ENCODE results near the gene CCDC3. TPM values are rescaled to one million over a fixed set of nuclear protein-coding genes. Genes with fewer than 3 reads are reported as not detected.

Gene CCDC3
- total RNA-seq, 2 donors from 2014 or later = 10.0 to 14.9 TPM

- Histone ChIP-seq H3K27me3 (no peaks in the 10 kb centered on the region), H3K4me1 (no peaks in the 10 kb centered on the region), H3K4me3 (no peak overlapping the region)
Measured at GRCh38 chr10:12914111-12914510, 87.4 kb downstream of the CCDC3 start.

DNA sequence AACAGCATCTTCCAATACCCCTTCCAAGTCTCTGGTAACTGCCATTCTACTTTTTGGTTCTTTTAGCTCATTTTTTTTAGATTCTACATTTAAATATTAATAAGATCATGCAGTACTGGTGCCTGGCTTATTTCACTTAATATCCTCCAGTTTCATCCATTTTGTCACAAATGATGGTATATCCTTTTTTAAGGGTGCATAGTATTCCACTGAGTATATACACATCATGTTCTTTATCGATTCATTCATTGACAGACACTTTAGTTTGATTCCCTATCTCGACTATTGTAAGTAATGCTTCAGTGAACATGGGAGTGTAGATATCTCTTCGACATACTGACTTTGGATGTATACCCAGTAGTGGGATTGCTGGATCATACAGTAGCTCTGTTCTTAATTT lies 89.7 kb downstream of the CCDC3 start:
- H3K4me3 ChIP-seq = no peak overlapping the region
- H3K27ac ChIP-seq = no peak overlapping the region
- H3K36me3 ChIP-seq = no peaks in the 10 kb centered on the region
- TF ChIP-seq, protein P1, sequence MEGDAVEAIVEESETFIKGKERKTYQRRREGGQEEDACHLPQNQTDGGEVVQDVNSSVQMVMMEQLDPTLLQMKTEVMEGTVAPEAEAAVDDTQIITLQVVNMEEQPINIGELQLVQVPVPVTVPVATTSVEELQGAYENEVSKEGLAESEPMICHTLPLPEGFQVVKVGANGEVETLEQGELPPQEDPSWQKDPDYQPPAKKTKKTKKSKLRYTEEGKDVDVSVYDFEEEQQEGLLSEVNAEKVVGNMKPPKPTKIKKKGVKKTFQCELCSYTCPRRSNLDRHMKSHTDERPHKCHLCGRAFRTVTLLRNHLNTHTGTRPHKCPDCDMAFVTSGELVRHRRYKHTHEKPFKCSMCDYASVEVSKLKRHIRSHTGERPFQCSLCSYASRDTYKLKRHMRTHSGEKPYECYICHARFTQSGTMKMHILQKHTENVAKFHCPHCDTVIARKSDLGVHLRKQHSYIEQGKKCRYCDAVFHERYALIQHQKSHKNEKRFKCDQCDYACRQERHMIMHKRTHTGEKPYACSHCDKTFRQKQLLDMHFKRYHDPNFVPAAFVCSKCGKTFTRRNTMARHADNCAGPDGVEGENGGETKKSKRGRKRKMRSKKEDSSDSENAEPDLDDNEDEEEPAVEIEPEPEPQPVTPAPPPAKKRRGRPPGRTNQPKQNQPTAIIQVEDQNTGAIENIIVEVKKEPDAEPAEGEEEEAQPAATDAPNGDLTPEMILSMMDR (IDR thresholded peaks at IDR 0.05) = no peak
- H3K9me3 ChIP-seq = no peaks in the 10 kb centered on the region
- no peaks in the 10 kb centered on the region for H3K4me1 ChIP-seq
- no peaks in the 10 kb centered on the region for H3K27me3 ChIP-seq
- no peak for DNase-seq (ENCODE audit: low spot score)

More at GRCh38 chr10:12914111-12914510, 87.4 kb downstream of the CCDC3 start:
- TF ChIP-seq, protein P1 (IDR thresholded peaks at IDR 0.05) = no peak
- no peaks in the 10 kb centered on the region for H3K9me3 ChIP-seq
- no peak overlapping the region for H3K27ac ChIP-seq
- H3K36me3 ChIP-seq = no peaks in the 10 kb centered on the region
- DNase-seq (ENCODE audit: low spot score) = no peak

- H3K4me3 ChIP-seq = no peak overlapping the region
- H3K27ac ChIP-seq = no peak overlapping the region
- TF ChIP-seq, protein P1 (IDR thresholded peaks at IDR 0.05) = no peak
- H3K9me3 ChIP-seq = no peaks in the 10 kb centered on the region
- no peaks in the 10 kb centered on the region for H3K27me3 ChIP-seq
- no peaks in the 10 kb centered on the region for H3K4me1 ChIP-seq
- no peaks in the 10 kb centered on the region for H3K36me3 ChIP-seq
- no peak for DNase-seq (ENCODE audit: low spot score)
Measured at GRCh38 chr10:12910835-12911234, 90.7 kb downstream of the CCDC3 start.

GRCh38 chr10:12909836-12910185 lies 91.7 kb downstream of the CCDC3 start:
- TF ChIP-seq, protein P1 (IDR thresholded peaks at IDR 0.05) = no peak
- Histone ChIP-seq H3K9me3 (no peaks in the 10 kb centered on the region), H3K4me1 (no peaks in the 10 kb centered on the region), H3K27me3 (no peaks in the 10 kb centered on the region), H3K4me3 (no peak overlapping the region), H3K27ac (no peak overlapping the region), H3K36me3 (no peaks in the 10 kb centered on the region)
- no peak for DNase-seq (ENCODE audit: low spot score)

- TF ChIP-seq, protein P1 (IDR thresholded peaks at IDR 0.05) = no peak
- no peaks in the 10 kb centered on the region for H3K36me3 ChIP-seq
- no peak overlapping the region for H3K27ac ChIP-seq
- H3K4me3 ChIP-seq = no peak overlapping the region
- no peaks in the 10 kb centered on the region for H3K9me3 ChIP-seq
- no peaks in the 10 kb centered on the region for H3K27me3 ChIP-seq
- no peak for DNase-seq (ENCODE audit: low spot score)
- H3K4me1 ChIP-seq = no peaks in the 10 kb centered on the region
Measured at GRCh38 chr10:12909182-12909835, 92.2 kb downstream of the CCDC3 start.

DNA sequence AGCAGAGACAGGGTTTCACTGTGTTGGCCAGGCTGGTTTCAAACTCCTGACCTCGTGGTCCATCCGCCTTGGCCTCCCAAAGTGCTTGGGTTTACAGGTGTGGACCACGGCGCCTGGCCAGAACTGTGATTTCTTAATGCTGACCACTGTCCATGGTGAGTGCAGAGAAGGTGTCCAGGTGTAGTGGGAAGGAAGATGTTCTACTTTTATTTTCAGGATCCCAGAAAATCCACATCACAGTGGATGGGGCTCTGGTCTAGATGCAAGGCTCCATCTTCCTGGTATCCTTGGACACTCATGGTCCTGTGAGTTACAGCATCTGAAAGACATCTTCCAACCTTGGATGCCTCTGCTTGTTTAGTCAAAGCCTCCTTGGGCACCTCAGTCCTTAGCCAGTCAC lies 92.7 kb downstream of the CCDC3 start:
- Histone ChIP-seq H3K9me3 (no peaks in the 10 kb centered on the region), H3K4me1 (no peaks in the 10 kb centered on the region), H3K4me3 (no peak overlapping the region), H3K27ac (no peak overlapping the region), H3K36me3 (no peaks in the 10 kb centered on the region), H3K27me3 (no peaks in the 10 kb centered on the region)
- no peak for DNase-seq (ENCODE audit: low spot score)
- TF ChIP-seq, protein P1 (IDR thresholded peaks at IDR 0.05) = no peak

Data from right atrium auricular region (tissue), 2 donors.